GM06990 (cell line): ENCODE measurements around the gene MBP.

Source experiments
- DNase-seq: peaks from one replicate; pipeline ENCODE4 v3.0.0-alpha.2; 2011; ENCODE audit not compliant: insufficient read length; ENCODE audit errors: extremely low read depth
- H3K27me3 ChIP-seq: replicated peaks from 2 replicates; pipeline ENCODE4 v1.6.0; 2011; ENCODE audit warnings: low read length; ENCODE audit not compliant: control insufficient read depth, insufficient read depth
- H3K36me3 ChIP-seq: 2 replicates; pipeline ENCODE4 v1.5.1; 2011; ENCODE audit warnings: low read length; ENCODE audit not compliant: control insufficient read depth, insufficient read depth
- H3K4me3 ChIP-seq: replicated peaks from 2 replicates; pipeline ENCODE4 v1.5.1; 2011; ENCODE audit warnings: low read depth, mild to moderate bottlenecking, control low read depth, low read length
- CTCF ChIP-seq: IDR thresholded peaks from 2 replicates; pipeline ENCODE4 v1.5.1; 2011; ENCODE audit warnings: low read length, control low read depth, mild to moderate bottlenecking, inconsistent platforms; ENCODE audit not compliant: insufficient read depth, poor library complexity, severe bottlenecking

The MBP gene

GRCh38 chr18:77071711-77072292, 60.8 kb downstream of the MBP start:
- DNase-seq = no peak
- no peak for TF ChIP-seq CTCF

GRCh38 chr18:77071061-77071460, 61.5 kb downstream of the MBP start:
- no peak overlapping the region for H3K4me3 ChIP-seq
- TF ChIP-seq CTCF = no peak
- H3K36me3 ChIP-seq = peaks cover 4% of the 10 kb centered on the region
- H3K27me3 ChIP-seq = no peaks in the 10 kb centered on the region
- no peak for DNase-seq

More at GRCh38 chr18:77071711-77072292, 60.8 kb downstream of the MBP start:
- H3K36me3 ChIP-seq = peaks cover 6% of the 10 kb centered on the region
- no peaks in the 10 kb centered on the region for H3K27me3 ChIP-seq
- H3K4me3 ChIP-seq = no peak overlapping the region

- Histone ChIP-seq H3K4me3 (no peak overlapping the region), H3K36me3 (peaks cover 6% of the 10 kb centered on the region), H3K27me3 (no peaks in the 10 kb centered on the region)
- no peak for TF ChIP-seq CTCF
- DNase-seq = no peak
These were observed 62.0 kb downstream of the MBP start for GRCh38 chr18:77070627-77071026.

GRCh38 chr18:77069931-77070330, 62.7 kb downstream of the MBP start:
- Histone ChIP-seq H3K36me3 (peaks cover 6% of the 10 kb centered on the region), H3K4me3 (no peak overlapping the region), H3K27me3 (no peaks in the 10 kb centered on the region)
- no peak for TF ChIP-seq CTCF
- no peak for DNase-seq

GRCh38 chr18:77069482-77069881, 63.1 kb downstream of the MBP start:
- peaks cover 8% of the 10 kb centered on the region for H3K36me3 ChIP-seq
- H3K27me3 ChIP-seq = no peaks in the 10 kb centered on the region
- DNase-seq = peak; percentile 58
- H3K4me3 ChIP-seq = no peak overlapping the region
- TF ChIP-seq CTCF = no peak
